Measurements from ENCODE around the gene FCHSD2.

The FCHSD2 gene

GRCh38 chr11:72932132-72932570, 210.0 kb downstream of the FCHSD2 start:
- Histone ChIP-seq H3K27ac (no peak overlapping the region), H3K4me2 (ENCODE audit: low read length) (no peak overlapping the region), H3K4me1 (no peaks in the 10 kb centered on the region), H3K27me3 (ENCODE audit: control insufficient read depth, insufficient read depth, low read length) (no peaks in the 10 kb centered on the region), H3K9me3 (ENCODE audit: control insufficient read depth, low read length) (no peaks in the 10 kb centered on the region), H3K36me3 (ENCODE audit: control insufficient read depth, insufficient read depth, low read length) (no peaks in the 10 kb centered on the region), H3K4me3 (ENCODE audit: low read depth, low read length) (no peak overlapping the region), H3K9ac (no peak overlapping the region), H2AFZ (no peak overlapping the region), H3K79me2 (no peaks in the 10 kb centered on the region)
- TF ChIP-seq, protein P1, sequence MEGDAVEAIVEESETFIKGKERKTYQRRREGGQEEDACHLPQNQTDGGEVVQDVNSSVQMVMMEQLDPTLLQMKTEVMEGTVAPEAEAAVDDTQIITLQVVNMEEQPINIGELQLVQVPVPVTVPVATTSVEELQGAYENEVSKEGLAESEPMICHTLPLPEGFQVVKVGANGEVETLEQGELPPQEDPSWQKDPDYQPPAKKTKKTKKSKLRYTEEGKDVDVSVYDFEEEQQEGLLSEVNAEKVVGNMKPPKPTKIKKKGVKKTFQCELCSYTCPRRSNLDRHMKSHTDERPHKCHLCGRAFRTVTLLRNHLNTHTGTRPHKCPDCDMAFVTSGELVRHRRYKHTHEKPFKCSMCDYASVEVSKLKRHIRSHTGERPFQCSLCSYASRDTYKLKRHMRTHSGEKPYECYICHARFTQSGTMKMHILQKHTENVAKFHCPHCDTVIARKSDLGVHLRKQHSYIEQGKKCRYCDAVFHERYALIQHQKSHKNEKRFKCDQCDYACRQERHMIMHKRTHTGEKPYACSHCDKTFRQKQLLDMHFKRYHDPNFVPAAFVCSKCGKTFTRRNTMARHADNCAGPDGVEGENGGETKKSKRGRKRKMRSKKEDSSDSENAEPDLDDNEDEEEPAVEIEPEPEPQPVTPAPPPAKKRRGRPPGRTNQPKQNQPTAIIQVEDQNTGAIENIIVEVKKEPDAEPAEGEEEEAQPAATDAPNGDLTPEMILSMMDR (IDR thresholded peaks at IDR 0.05), result no peak

DNA sequence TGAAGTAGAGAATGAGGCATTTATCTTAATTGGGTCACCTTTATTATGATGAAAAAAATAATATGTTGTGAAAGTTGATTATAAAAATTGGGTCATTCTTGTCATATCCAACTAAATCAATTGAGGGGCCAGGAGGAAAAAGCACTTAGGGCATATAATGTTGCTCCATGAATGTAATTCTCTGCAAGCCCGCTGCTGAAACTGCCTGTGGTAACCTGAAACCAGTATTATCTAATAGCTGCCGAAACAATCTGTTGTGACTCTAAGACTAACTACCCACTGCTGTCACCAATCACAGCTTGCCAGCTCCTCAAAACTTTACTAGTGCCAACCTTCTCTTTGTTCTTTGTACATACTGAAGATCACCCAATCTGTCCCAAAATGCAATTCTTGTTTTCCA, 212.1 kb downstream of the FCHSD2 start:
- Histone ChIP-seq H3K27ac (no peak overlapping the region), H3K79me2 (no peaks in the 10 kb centered on the region)

GRCh38 chr11:72929256-72929655, 212.9 kb downstream of the FCHSD2 start:
- no peaks in the 10 kb centered on the region for H3K79me2 ChIP-seq
- H3K4me2 ChIP-seq (ENCODE audit: low read length), result no peak overlapping the region
- no peak overlapping the region for H3K4me3 ChIP-seq (ENCODE audit: low read depth, low read length)
- TF ChIP-seq, protein P1 (IDR thresholded peaks at IDR 0.05), result no peak
- no peaks in the 10 kb centered on the region for H3K36me3 ChIP-seq (ENCODE audit: control insufficient read depth, insufficient read depth, low read length)
- no peak overlapping the region for H3K9ac ChIP-seq
- no peaks in the 10 kb centered on the region for H3K9me3 ChIP-seq (ENCODE audit: control insufficient read depth, low read length)
- no peaks in the 10 kb centered on the region for H3K27me3 ChIP-seq (ENCODE audit: control insufficient read depth, insufficient read depth, low read length)
- H3K27ac ChIP-seq, result no peak overlapping the region
- H2AFZ ChIP-seq, result no peak overlapping the region
- no peaks in the 10 kb centered on the region for H3K4me1 ChIP-seq

More for the DNA sequence above, 212.1 kb downstream of the FCHSD2 start:
- Histone ChIP-seq H3K4me1 (no peaks in the 10 kb centered on the region), H3K27me3 (ENCODE audit: control insufficient read depth, insufficient read depth, low read length) (no peaks in the 10 kb centered on the region), H3K4me2 (ENCODE audit: low read length) (no peak overlapping the region), H3K9me3 (ENCODE audit: control insufficient read depth, low read length) (no peaks in the 10 kb centered on the region), H2AFZ (no peak overlapping the region), H3K36me3 (ENCODE audit: control insufficient read depth, insufficient read depth, low read length) (no peaks in the 10 kb centered on the region), H3K9ac (no peak overlapping the region), H3K4me3 (ENCODE audit: low read depth, low read length) (no peak overlapping the region)
- TF ChIP-seq, protein P1 (IDR thresholded peaks at IDR 0.05), result no peak

DNA sequence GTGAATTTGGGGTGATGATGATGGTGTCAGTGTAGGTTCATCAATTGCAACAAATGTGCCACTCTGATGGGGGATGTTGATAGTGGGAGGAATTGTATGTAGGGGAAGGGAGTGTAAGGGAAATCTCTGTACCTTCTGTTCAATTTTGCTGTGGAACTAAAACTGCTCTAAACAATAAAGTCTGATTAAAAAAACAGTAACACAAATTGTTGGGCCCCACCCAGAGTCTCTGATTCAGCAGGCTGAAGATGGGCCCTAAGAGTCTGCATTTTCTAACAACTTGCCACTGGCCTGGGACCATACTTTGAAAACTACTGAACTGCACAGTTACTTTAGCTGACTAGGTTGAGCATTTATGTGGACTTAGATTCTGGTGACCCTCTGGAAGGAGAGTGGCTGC, 214.7 kb downstream of the FCHSD2 start:
- Histone ChIP-seq H3K36me3 (ENCODE audit: control insufficient read depth, insufficient read depth, low read length) (no peaks in the 10 kb centered on the region), H3K9me3 (ENCODE audit: control insufficient read depth, low read length) (no peaks in the 10 kb centered on the region), H3K79me2 (no peaks in the 10 kb centered on the region), H3K27ac (no peak overlapping the region), H2AFZ (no peak overlapping the region), H3K4me1 (no peaks in the 10 kb centered on the region), H3K4me3 (ENCODE audit: low read depth, low read length) (no peak overlapping the region), H3K4me2 (ENCODE audit: low read length) (no peak overlapping the region), H3K27me3 (ENCODE audit: control insufficient read depth, insufficient read depth, low read length) (no peaks in the 10 kb centered on the region), H3K9ac (no peak overlapping the region)
- TF ChIP-seq, protein P1 (IDR thresholded peaks at IDR 0.05), result no peak

DNA sequence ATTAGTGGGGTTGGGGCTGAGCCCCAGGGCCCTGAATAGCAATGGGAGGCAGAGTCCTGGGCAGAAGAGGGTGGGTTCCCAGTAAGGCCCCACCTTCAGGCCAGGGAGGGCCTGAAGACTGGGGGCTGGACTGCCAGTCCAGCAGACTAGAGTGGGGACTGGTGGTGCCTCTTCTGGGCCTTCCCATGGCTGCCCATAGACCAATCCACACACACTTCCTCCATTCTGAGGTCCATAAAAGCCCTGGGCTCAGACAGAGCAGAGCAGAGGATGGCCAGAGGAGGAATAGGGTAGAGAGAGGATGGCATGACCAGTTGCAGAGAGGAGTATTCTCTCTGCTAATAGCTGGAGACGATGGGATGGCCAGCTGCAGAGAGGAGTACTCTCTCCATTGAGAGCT, 216.0 kb downstream of the FCHSD2 start:
- H3K79me2 ChIP-seq, result no peaks in the 10 kb centered on the region
- no peak overlapping the region for H3K4me2 ChIP-seq (ENCODE audit: low read length)
- no peaks in the 10 kb centered on the region for H3K27me3 ChIP-seq (ENCODE audit: control insufficient read depth, insufficient read depth, low read length)
- TF ChIP-seq, protein P1 (IDR thresholded peaks at IDR 0.05), result no peak
- no peak overlapping the region for H3K27ac ChIP-seq
- H2AFZ ChIP-seq, result no peak overlapping the region
- H3K9me3 ChIP-seq (ENCODE audit: control insufficient read depth, low read length), result no peaks in the 10 kb centered on the region
- peaks cover 3% of the 10 kb centered on the region for H3K4me1 ChIP-seq
- no peak overlapping the region for H3K9ac ChIP-seq
- H3K4me3 ChIP-seq (ENCODE audit: low read depth, low read length), result no peak overlapping the region
- H3K36me3 ChIP-seq (ENCODE audit: control insufficient read depth, insufficient read depth, low read length), result no peaks in the 10 kb centered on the region
